Thyroid gland (tissue), 4 donors: ENCODE data around the gene PCYOX1L. TPM values are rescaled to one million over a fixed set of nuclear protein-coding genes. Genes with fewer than 3 reads are reported as not detected.

ENCODE experiments used
- DNase-seq, 2 donors: peaks; one replicate each; pipeline ENCODE4 v3.0.0-alpha.2; 2019
- H3K27ac ChIP-seq, 3 donors: fragments of 200-600 bp; sonication (generic); 1 replicate in 2 of 3; 2 replicates in 1 of 3; pipeline ENCODE4 v1.5.1; 2016 to 2019; ENCODE audit warnings: mild to moderate bottlenecking in 1 of 3, moderate library complexity in 1 of 3
- H3K27me3 ChIP-seq: fragments of 200-600 bp; sonication (generic); one replicate; pipeline ENCODE4 v1.5.1; 2019
- H3K36me3 ChIP-seq, 2 donors: fragments of 200-600 bp; sonication (generic); one replicate each; pipeline ENCODE4 v1.5.1; 2016 to 2019
- H3K4me1 ChIP-seq, 2 donors: fragments of 200-600 bp; sonication (generic); one replicate each; pipeline ENCODE4 v1.5.1; 2017 to 2019
- H3K4me3 ChIP-seq, 3 donors: fragments of 200-600 bp; sonication (generic); replicated peaks in 1 of 3; 1 replicate in 2 of 3; 2 replicates in 1 of 3; pipeline ENCODE4 v1.5.1; 2016; ENCODE audit warnings: mild to moderate bottlenecking in 1 of 3
- H3K9me3 ChIP-seq: fragments of 200-600 bp; sonication (generic); one replicate; pipeline ENCODE4 v1.5.1; 2017
- POLR2A ChIP-seq, 2 donors: fragments of 450-650 bp; IDR thresholded peaks; one replicate each; pipeline ENCODE4 v1.6.1; 2017; ENCODE audit warnings: antibody characterized with exemption in 2 of 2, mild to moderate bottlenecking in 2 of 2, moderate library complexity in 1 of 2
- WGBS, 2 donors: methylation state at CpG; one replicate each; pipeline ENCODE4 v1.1.5; 2017; 5-methylcytosine and 5-hydroxymethylcytosine counted together
- intact Hi-C: fragments of 100-400 bp; cut with DNase I; formaldehyde crosslinking; loops from one replicate; pipeline ENCODE4 v1.15.1; 2023
- total RNA-seq, 4 donors: library from RNA; depleted of rRNA; stranded (reverse); fragments of >200 nt; gene quantifications; one replicate each; pipeline ENCODE4 v1.2.3, GENCODE V29; 2016
- TF ChIP-seq, protein P1 (sequence below), 6 experiments: fragments of 200-600 bp in 3 of 6; fragments of 450-650 bp in 3 of 6; sonication (generic) in 3 of 6; IDR thresholded peaks; one replicate each; pipeline ENCODE4 v1.5.1; 2016 to 2019; ENCODE audit warnings: antibody characterized with exemption in 6 of 6, mild to moderate bottlenecking in 2 of 6, inconsistent platforms in 1 of 6, moderate library complexity in 1 of 6

PCYOX1L gene
- total RNA-seq, 4 donors from 2014 or later = 1.8 to 4.4 (median 2.4) TPM

- Histone ChIP-seq H3K4me1 (peaks cover 0 to 9% of the 10 kb centered on the region in 2 donors), H3K4me3 (no peak within 1 kb of the TSS), H3K27ac (no peak within 1 kb of the TSS), H3K36me3 (no peaks in the 10 kb centered on the region), H3K27me3 (no peaks in the 10 kb centered on the region), H3K9me3 (no peaks in the 10 kb centered on the region)
- no peak for DNase-seq
- intact Hi-C loops = no loop called here
- no peak for TF ChIP-seq POLR2A (IDR thresholded peaks at IDR 0.05)
- TF ChIP-seq, protein P1, sequence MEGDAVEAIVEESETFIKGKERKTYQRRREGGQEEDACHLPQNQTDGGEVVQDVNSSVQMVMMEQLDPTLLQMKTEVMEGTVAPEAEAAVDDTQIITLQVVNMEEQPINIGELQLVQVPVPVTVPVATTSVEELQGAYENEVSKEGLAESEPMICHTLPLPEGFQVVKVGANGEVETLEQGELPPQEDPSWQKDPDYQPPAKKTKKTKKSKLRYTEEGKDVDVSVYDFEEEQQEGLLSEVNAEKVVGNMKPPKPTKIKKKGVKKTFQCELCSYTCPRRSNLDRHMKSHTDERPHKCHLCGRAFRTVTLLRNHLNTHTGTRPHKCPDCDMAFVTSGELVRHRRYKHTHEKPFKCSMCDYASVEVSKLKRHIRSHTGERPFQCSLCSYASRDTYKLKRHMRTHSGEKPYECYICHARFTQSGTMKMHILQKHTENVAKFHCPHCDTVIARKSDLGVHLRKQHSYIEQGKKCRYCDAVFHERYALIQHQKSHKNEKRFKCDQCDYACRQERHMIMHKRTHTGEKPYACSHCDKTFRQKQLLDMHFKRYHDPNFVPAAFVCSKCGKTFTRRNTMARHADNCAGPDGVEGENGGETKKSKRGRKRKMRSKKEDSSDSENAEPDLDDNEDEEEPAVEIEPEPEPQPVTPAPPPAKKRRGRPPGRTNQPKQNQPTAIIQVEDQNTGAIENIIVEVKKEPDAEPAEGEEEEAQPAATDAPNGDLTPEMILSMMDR (IDR thresholded peaks at IDR 0.05) = no peak
- WGBS, 2 donors = 78 to 86% methylated on average over 17 to 19 of the region's 22 CpGs
Observed at GRCh38 chr5:149379177-149379761, 21.4 kb downstream of the PCYOX1L start, which contains the start of gene IL17B. TSS of gene IL17B (minus strand) at chr5:149379292. CDS start at chr5:149379225, 67 bp downstream.

GRCh38 chr5:149379818-149380374 is 22.1 kb downstream of the PCYOX1L start:
- H3K36me3 ChIP-seq = no peaks in the 10 kb centered on the region
- H3K4me1 ChIP-seq = peaks cover 0 to 9% of the 10 kb centered on the region in 2 donors
- 75 to 76% methylated on average over 5 of the region's 5 CpGs for WGBS, 2 donors
- no peak overlapping the region for H3K27ac ChIP-seq
- intact Hi-C loops = loop anchor here (2.0 to 5.0 kb wide), 2 partner anchors 55 to 187 kb away; no protein-coding TSS in a partner anchor
- TF ChIP-seq, protein P1 (IDR thresholded peaks at IDR 0.05) = no peak
- H3K4me3 ChIP-seq = no peak overlapping the region
- no peaks in the 10 kb centered on the region for H3K27me3 ChIP-seq
- H3K9me3 ChIP-seq = no peaks in the 10 kb centered on the region
- no peak for DNase-seq

DNA sequence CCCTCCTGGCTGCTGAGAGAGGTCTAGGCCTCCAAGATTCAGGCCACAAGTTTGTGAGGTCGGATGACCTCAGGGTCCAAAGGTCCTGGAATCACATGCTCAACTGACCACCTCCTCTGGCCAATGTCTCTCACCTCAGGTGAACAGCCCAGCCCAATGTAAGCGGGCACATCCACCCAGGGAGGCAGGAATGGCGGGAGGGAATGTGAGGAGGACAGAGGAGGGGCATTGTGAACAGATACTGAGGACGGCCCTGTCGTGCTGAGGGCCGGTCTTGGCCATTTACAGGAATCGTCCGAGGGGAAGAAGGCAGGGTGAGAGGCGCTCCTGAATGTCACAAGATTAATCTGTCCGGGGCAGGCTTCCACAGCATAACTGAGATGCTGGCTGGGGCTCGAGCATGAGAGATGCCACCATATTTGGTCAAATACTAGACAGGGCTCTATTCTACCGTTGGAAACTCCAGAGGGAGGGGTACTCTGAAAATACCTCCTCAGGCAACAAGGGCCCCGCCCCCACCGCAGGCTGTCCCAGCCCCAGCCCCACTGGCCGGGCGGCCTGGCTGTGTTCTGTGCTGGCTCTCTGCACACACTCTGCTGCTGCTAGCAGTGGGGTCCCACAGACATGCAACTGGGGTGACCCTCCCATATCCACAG is 22.7 kb downstream of the PCYOX1L start:
- Histone ChIP-seq H3K9me3 (no peaks in the 10 kb centered on the region), H3K27me3 (no peaks in the 10 kb centered on the region), H3K4me3 (no peak overlapping the region), H3K27ac (no peak overlapping the region), H3K4me1 (peaks cover 0 to 9% of the 10 kb centered on the region in 2 donors), H3K36me3 (no peaks in the 10 kb centered on the region)
- DNase-seq = no peak
- WGBS, 2 donors = 73 to 78% methylated on average over 16 of the region's 16 CpGs
- intact Hi-C loops = loop anchor here (2.0 to 5.0 kb wide), 2 partner anchors 54 to 187 kb away; no protein-coding TSS in a partner anchor
- TF ChIP-seq, protein P1 (IDR thresholded peaks at IDR 0.05) = no peak
- no peak for TF ChIP-seq POLR2A (IDR thresholded peaks at IDR 0.05)

- no peaks in the 10 kb centered on the region for H3K27me3 ChIP-seq
- intact Hi-C loops = loop anchor here (2.0 to 5.0 kb wide), 2 partner anchors 53 to 186 kb away; no protein-coding TSS in a partner anchor
- no peaks in the 10 kb centered on the region for H3K9me3 ChIP-seq
- H3K27ac ChIP-seq = peak overlapping the region in 1 of 3 donors; percentile 35
- DNase-seq = no peak
- no peaks in the 10 kb centered on the region for H3K36me3 ChIP-seq
- no peak for TF ChIP-seq POLR2A (IDR thresholded peaks at IDR 0.05)
- TF ChIP-seq, protein P1 (IDR thresholded peaks at IDR 0.05) = no peak
- peaks cover 0 to 9% of the 10 kb centered on the region in 2 donors for H3K4me1 ChIP-seq
- H3K4me3 ChIP-seq = no peak overlapping the region
- 61 to 84% methylated on average over 5 to 7 of the region's 8 CpGs for WGBS, 2 donors
Observed at GRCh38 chr5:149381261-149381985, 23.6 kb downstream of the PCYOX1L start.
